Naive B cell (primary cell): ENCODE measurements around the gene GNAQ. TPM values are rescaled to one million over a fixed set of nuclear protein-coding genes. Genes with fewer than 3 reads are reported as not detected.
"Not testable (repeated sequence)": the region's sequence is repeated elsewhere in the genome, so short reads cannot be mapped to it uniquely, and the experiment has no call there.

Experiments
- ATAC-seq, 2 donors: fragments of 150-1000 bp; cut with Tn5 transposase; 2 replicates each; pipeline ENCODE4 v1.10.0; 2021; ENCODE audit warnings: low read depth in 2 of 2, mild to moderate bottlenecking in 2 of 2, moderate library complexity in 2 of 2
- DNase-seq: peaks from one replicate; pipeline ENCODE4 v3.0.0; 2022
- H3K27ac Mint-ChIP-seq, 6 donors: one replicate each; pipeline ENCODE4 v1.8.0; 2020 to 2022; ENCODE audit warnings: mild to moderate bottlenecking in 6 of 6, mixed read lengths in 6 of 6, moderate library complexity in 5 of 6, inconsistent platforms in 2 of 6
- H3K27me3 Mint-ChIP-seq, 3 donors: one replicate each; pipeline ENCODE4 v1.8.0; 2021 to 2022; ENCODE audit warnings: mixed read lengths in 3 of 3, mild to moderate bottlenecking in 1 of 3
- H3K36me3 Mint-ChIP-seq, 2 donors: one replicate each; pipeline ENCODE4 v1.8.0; 2020 to 2022; ENCODE audit warnings: mixed read lengths in 2 of 2, inconsistent platforms in 1 of 2, mild to moderate bottlenecking in 1 of 2
- H3K4me1 Mint-ChIP-seq, 3 donors: one replicate each; pipeline ENCODE4 v1.8.0; 2020 to 2022; ENCODE audit warnings: mixed read lengths in 3 of 3, inconsistent platforms in 1 of 3, mild to moderate bottlenecking in 1 of 3, moderate library complexity in 1 of 3
- H3K4me3 Mint-ChIP-seq, 8 donors: one replicate each; pipeline ENCODE4 v1.8.0; 2020 to 2022; ENCODE audit warnings: mild to moderate bottlenecking in 8 of 8, mixed read lengths in 8 of 8, moderate library complexity in 8 of 8, inconsistent platforms in 2 of 8
- H3K9me3 Mint-ChIP-seq, 7 donors: one replicate each; pipeline ENCODE4 v1.8.0; 2020 to 2022; ENCODE audit warnings: mixed read lengths in 7 of 7, mild to moderate bottlenecking in 5 of 7, inconsistent platforms in 2 of 7, moderate library complexity in 1 of 7
- polyA plus RNA-seq, 6 donors: library from polyadenylated mRNA; unstranded; fragments of 300-500 nt; fragmentation: Illumina TruSeq; gene quantifications; one replicate each; pipeline ENCODE4 v1.2.3, GENCODE V29; 2021; ENCODE audit warnings: low read depth in 6 of 6

GNAQ gene
- polyA plus RNA-seq, 6 donors from 2014 or later, result 0.04 to 0.44 (median 0.23) TPM; not detected in 1

DNA sequence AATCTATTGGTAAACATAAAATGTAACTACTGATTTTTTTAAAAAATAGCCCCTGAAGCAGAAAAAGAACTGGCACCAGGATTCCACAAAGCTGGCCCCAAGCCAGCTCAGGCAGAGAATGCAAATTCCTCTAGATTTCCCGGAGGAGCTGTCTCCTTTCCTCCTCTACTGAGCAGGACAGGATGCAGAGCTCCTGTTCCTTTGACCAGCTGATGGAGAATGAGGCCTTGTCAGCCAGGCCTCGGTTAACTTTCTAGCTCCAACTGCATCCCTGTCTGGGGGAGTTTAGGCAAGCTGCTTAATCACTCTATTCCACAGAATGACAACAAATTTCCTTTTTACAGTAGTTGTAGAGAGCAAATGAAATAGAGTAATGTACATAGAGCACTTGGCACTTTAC, 155.5 kb downstream of the GNAQ start:
- H3K9me3 Mint-ChIP-seq, result no peaks in the 10 kb centered on the region
- DNase-seq (no peak), ATAC-seq (no peak)
- no peak overlapping the region for H3K27ac Mint-ChIP-seq
- peaks cover 0 to 8% (median 5%) of the 10 kb centered on the region in 3 donors for H3K27me3 Mint-ChIP-seq
- no peaks in the 10 kb centered on the region for H3K4me1 Mint-ChIP-seq
- H3K4me3 Mint-ChIP-seq, result no peak overlapping the region
- no peaks in the 10 kb centered on the region for H3K36me3 Mint-ChIP-seq

- Mint-ChIP-seq H3K36me3 (no peaks in the 10 kb centered on the region), H3K9me3 (no peaks in the 10 kb centered on the region), H3K4me1 (no peaks in the 10 kb centered on the region), H3K27ac (no peak overlapping the region), H3K27me3 (peaks cover 0 to 8% (median 0%) of the 10 kb centered on the region in 3 donors), H3K4me3 (no peak overlapping the region)
- DNase-seq (no peak), ATAC-seq (no peak)
These were observed 158.7 kb downstream of the GNAQ start for GRCh38 chr9:77872863-77873262.

DNA sequence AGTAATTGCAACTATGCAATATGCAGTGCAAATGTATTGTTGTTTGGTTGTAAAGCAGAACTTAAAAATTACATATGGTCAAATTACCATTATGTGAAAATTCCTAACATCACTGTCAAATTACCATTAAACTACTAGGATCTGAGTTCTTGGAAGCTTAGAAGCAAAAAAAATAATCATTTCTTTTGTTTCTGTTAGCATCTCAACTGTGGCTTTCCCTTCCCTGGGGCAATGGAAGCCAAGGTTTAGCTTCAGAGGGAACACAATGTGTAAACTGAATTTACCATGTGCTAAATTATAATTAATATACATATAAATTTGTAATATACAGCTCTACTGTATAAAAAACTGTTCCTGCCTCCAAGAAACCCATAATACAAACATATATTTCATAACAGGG, 159.4 kb downstream of the GNAQ start:
- H3K27me3 Mint-ChIP-seq, result peaks cover 0 to 8% (median 0%) of the 10 kb centered on the region in 3 donors
- no peaks in the 10 kb centered on the region for H3K4me1 Mint-ChIP-seq
- no peak for DNase-seq
- H3K27ac Mint-ChIP-seq, result no peak overlapping the region
- no peaks in the 10 kb centered on the region for H3K36me3 Mint-ChIP-seq
- H3K4me3 Mint-ChIP-seq, result no peak overlapping the region
- H3K9me3 Mint-ChIP-seq, result no peaks in the 10 kb centered on the region
- ATAC-seq, result no peak

DNA sequence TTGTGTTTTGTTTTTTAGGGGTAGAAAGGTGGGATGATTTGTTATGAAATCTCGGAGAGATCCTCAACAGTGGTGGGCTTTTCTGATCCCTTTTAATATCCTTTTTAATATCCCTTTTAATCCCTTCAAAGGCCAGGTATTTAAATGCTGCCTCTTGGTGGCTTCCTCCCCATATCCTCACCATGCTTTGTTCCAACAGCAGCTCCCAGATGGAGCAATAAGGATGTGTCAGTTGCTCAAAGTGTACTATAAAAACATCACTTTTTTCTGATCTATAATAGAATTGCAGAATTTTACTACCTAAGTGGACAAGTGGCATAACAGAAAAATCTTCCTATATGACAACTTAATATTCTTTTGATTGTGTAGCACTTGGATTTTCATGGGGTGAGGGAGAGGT, 160.1 kb downstream of the GNAQ start:
- Mint-ChIP-seq H3K4me3 (no peak overlapping the region), H3K36me3 (no peaks in the 10 kb centered on the region), H3K27me3 (peaks cover 0 to 8% (median 0%) of the 10 kb centered on the region in 3 donors), H3K4me1 (no peaks in the 10 kb centered on the region), H3K9me3 (no peaks in the 10 kb centered on the region), H3K27ac (no peak overlapping the region)
- DNase-seq, result no peak
- no peak for ATAC-seq

GRCh38 chr9:77866878-77867277, 164.7 kb downstream of the GNAQ start:
- ATAC-seq (no peak), DNase-seq (no peak)
- Mint-ChIP-seq H3K4me3 (no peak overlapping the region), H3K27me3 (no peaks in the 10 kb centered on the region), H3K4me1 (no peaks in the 10 kb centered on the region), H3K36me3 (peaks cover 7 to 15% of the 10 kb centered on the region in 2 donors), H3K9me3 (peaks cover 7 to 24% (median 15%) of the 10 kb centered on the region in 7 donors), H3K27ac (no peak overlapping the region)

DNA sequence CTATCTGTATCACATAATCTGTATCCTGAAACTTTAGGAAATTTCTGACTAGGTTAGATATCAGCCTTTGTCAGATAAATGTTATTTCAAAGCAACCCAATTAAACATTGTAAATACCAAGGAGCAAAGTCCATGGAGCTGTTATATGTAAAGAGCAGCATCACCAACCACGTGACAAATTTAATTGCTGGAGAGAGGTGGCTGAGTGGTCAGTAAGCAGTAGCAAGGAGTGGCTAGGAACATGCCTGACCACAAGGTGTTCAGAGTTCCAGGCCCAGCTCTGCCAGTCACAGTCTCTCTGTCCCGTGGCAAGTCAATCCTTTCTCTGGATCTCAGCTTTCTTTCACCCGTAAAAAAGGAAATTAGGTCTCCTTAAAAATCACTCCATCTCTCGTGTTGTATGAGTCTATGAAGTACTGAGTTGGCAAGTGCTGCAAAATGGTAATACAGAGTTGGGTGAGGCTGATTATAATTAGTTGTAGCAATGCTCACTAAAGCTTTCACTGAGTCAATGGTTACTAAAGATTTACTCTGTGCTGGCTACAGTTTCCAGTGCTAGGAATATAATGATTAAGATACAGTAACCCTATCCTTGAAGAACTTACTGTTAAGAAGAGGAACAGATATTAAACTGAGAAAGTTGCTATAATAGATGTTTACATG, 166.1 kb downstream of the GNAQ start:
- ATAC-seq (no peak), DNase-seq (no peak)
- H3K4me1 Mint-ChIP-seq, result no peaks in the 10 kb centered on the region
- H3K27ac Mint-ChIP-seq, result no peak overlapping the region
- peaks cover 7 to 15% of the 10 kb centered on the region in 2 donors for H3K36me3 Mint-ChIP-seq
- no peaks in the 10 kb centered on the region for H3K27me3 Mint-ChIP-seq
- peaks cover 10 to 32% (median 20%) of the 10 kb centered on the region in 7 donors for H3K9me3 Mint-ChIP-seq
- H3K4me3 Mint-ChIP-seq, result no peak overlapping the region

- Mint-ChIP-seq H3K4me3 (no peak overlapping the region), H3K27ac (no peak overlapping the region), H3K9me3 (peaks cover 10 to 33% (median 20%) of the 10 kb centered on the region in 7 donors), H3K4me1 (no peaks in the 10 kb centered on the region), H3K36me3 (peaks cover 7 to 15% of the 10 kb centered on the region in 2 donors), H3K27me3 (no peaks in the 10 kb centered on the region)
- no peak for DNase-seq
- ATAC-seq, result no peak
These were observed 167.3 kb downstream of the GNAQ start for GRCh38 chr9:77864211-77864889.

GRCh38 chr9:77863638-77864037, 168.0 kb downstream of the GNAQ start:
- H3K27me3 Mint-ChIP-seq, H3K27ac Mint-ChIP-seq, DNase-seq, ATAC-seq, H3K4me3 Mint-ChIP-seq, H3K4me1 Mint-ChIP-seq: not testable (repeated sequence)
- Mint-ChIP-seq H3K9me3 (peaks cover 10 to 33% (median 20%) of the 10 kb centered on the region in 7 donors), H3K36me3 (peaks cover 9 to 20% of the 10 kb centered on the region in 2 donors)

DNA sequence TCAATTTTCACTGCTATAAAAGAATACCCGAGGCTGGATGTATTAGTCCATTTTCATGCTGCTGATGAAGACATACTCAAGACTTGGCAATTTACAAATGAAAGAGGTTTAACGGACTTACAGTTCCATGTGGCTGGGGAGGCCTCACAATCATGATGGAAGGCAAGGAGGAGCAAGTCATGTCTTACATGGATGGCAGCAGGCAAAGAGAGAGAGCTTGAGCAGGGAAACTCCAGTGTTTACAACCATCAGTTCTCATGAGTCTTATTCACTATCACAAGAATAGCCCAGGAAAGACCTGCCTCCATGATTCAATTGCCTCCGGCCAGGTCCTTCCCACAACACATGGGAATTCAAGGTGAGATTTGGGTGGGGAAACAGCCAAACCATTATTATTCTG, 170.7 kb downstream of the GNAQ start:
- not testable (repeated sequence) for ATAC-seq, H3K4me3 Mint-ChIP-seq, DNase-seq, H3K27ac Mint-ChIP-seq, H3K4me1 Mint-ChIP-seq
- peaks cover 10 to 33% (median 22%) of the 10 kb centered on the region in 7 donors for H3K9me3 Mint-ChIP-seq
- peaks cover 15 to 25% of the 10 kb centered on the region in 2 donors for H3K36me3 Mint-ChIP-seq
- H3K27me3 Mint-ChIP-seq, result peaks cover 0 to 11% (median 8%) of the 10 kb centered on the region in 3 donors

DNA sequence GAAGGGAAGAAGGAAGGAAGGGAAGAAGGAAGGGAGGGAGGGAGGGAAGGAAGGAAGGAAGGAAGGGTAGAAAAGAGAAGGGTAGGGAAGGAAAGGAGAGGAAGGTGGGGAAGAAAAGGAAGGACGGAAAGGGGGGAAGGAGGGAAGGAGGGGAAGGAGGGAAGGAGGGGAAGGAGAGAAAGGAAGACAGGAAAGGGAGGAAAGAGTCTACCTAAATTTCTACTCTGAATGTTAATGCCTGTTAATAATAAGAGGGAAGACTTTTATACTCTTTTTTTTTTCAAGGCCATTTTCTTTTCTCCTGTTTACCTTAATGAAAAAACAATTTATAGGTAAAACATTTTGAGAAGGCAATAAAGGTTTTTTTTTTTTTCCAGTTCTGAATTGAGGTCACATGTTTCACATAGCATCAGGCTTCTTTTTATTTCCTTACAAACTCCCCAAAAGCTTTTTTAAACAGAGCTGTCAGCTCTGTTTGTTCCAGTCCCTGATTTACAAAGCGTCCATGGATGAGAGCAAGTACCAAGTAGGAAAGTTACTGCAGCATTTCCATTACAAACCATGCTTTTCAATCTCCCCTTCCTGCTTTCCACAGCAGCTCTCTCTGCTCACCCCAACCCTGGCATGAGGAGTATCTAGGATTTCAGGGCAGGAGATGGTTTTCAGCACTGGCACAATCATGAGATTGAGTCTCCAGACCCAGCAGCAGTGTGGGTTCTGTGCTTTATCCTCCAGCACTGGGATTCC, 173.9 kb downstream of the GNAQ start:
- peaks cover 0 to 11% (median 8%) of the 10 kb centered on the region in 3 donors for H3K27me3 Mint-ChIP-seq
- peaks cover 8 to 10% of the 10 kb centered on the region in 2 donors for H3K36me3 Mint-ChIP-seq
- no peak overlapping the region for H3K27ac Mint-ChIP-seq
- H3K9me3 Mint-ChIP-seq, result peaks cover 6 to 13% (median 8%) of the 10 kb centered on the region in 7 donors
- DNase-seq (no peak), ATAC-seq (no peak)
- no peak overlapping the region for H3K4me3 Mint-ChIP-seq
- no peaks in the 10 kb centered on the region for H3K4me1 Mint-ChIP-seq

DNA sequence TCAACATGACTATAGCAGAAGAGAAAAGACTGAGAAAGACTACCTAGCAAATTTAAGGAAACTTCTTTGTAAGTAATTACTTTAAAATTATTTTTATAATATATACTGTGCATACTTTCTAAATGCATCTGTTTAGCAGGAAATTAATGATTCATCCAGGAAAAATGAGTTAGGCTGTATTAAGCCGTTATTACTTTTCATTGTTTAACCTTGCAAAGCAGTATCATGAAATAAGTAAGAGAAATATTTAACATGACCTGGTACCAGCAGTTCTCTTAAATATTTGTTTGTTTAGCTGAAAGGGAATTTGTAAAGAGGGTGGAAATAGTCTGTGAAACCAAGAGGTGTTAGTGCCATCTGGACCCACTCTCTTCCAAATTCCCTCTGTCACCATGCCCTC, 175.0 kb downstream of the GNAQ start:
- Mint-ChIP-seq H3K4me1 (no peaks in the 10 kb centered on the region), H3K36me3 (peaks cover 8 to 10% of the 10 kb centered on the region in 2 donors), H3K27ac (no peak overlapping the region), H3K4me3 (no peak overlapping the region), H3K27me3 (peaks cover 0 to 11% (median 8%) of the 10 kb centered on the region in 3 donors), H3K9me3 (peaks cover 3 to 13% (median 8%) of the 10 kb centered on the region in 7 donors)
- no peak for ATAC-seq
- DNase-seq, result no peak

- Mint-ChIP-seq H3K4me1 (no peaks in the 10 kb centered on the region), H3K9me3 (peaks cover 0 to 9% (median 2%) of the 10 kb centered on the region in 7 donors), H3K36me3 (peaks cover 8 to 10% of the 10 kb centered on the region in 2 donors), H3K4me3 (no peak overlapping the region), H3K27me3 (peaks cover 0 to 11% (median 8%) of the 10 kb centered on the region in 3 donors), H3K27ac (no peak overlapping the region)
- ATAC-seq (no peak), DNase-seq (no peak)
These were observed 176.7 kb downstream of the GNAQ start for GRCh38 chr9:77854916-77855311.

- no peak for ATAC-seq
- H3K27me3 Mint-ChIP-seq, result peaks cover 0 to 11% (median 8%) of the 10 kb centered on the region in 3 donors
- H3K4me3 Mint-ChIP-seq, result no peak overlapping the region
- H3K9me3 Mint-ChIP-seq, result peaks cover 0 to 9% (median 2%) of the 10 kb centered on the region in 7 donors
- H3K4me1 Mint-ChIP-seq, result no peaks in the 10 kb centered on the region
- no peak for DNase-seq
- no peak overlapping the region for H3K27ac Mint-ChIP-seq
- peaks cover 8 to 10% of the 10 kb centered on the region in 2 donors for H3K36me3 Mint-ChIP-seq
These were observed 177.2 kb downstream of the GNAQ start for GRCh38 chr9:77854258-77854915.
